Smooth muscle cell (in vitro differentiated cells): ENCODE measurements around the gene FGD4. TPM values are rescaled to one million over a fixed set of nuclear protein-coding genes. Genes with fewer than 3 reads are reported as not detected.
A peak's percentile ranks its signal among the peaks of the same experiment; 100 is the strongest.

Experiments
- DNase-seq: peaks from one replicate; lab custom pipeline; 2025; ENCODE audit not compliant: unreplicated experiment; lab: John Stamatoyannopoulos, UW
- H2AFZ ChIP-seq: fragments of 200-600 bp; sonication (generic); 2 replicates; pipeline ENCODE4 v1.6.0; 2016; ENCODE audit warnings: antibody characterized with exemption, low read depth, mild to moderate bottlenecking
- H3F3A ChIP-seq: fragments of 200-600 bp; sonication (generic); 2 replicates; pipeline ENCODE4 v1.6.0; 2017; ENCODE audit warnings: antibody characterized with exemption, low read depth
- H3K27ac ChIP-seq: fragments of 200-600 bp; sonication (generic); 2 replicates; pipeline ENCODE4 v1.5.1; 2016; ENCODE audit warnings: low read depth, mild to moderate bottlenecking
- H3K27me3 ChIP-seq: fragments of 200-600 bp; sonication (generic); 2 replicates; pipeline ENCODE4 v1.6.1; 2016; ENCODE audit warnings: low read depth, mild to moderate bottlenecking
- H3K36me3 ChIP-seq: fragments of 200-600 bp; sonication (generic); 2 replicates; pipeline ENCODE4 v1.5.1; 2016; ENCODE audit warnings: low read depth
- H3K4me1 ChIP-seq: fragments of 200-600 bp; sonication (generic); 2 replicates; pipeline ENCODE4 v1.5.1; 2016; ENCODE audit warnings: low read depth
- H3K4me2 ChIP-seq: fragments of 200-600 bp; sonication (generic); 2 replicates; pipeline ENCODE4 v1.6.0; 2016; ENCODE audit warnings: mild to moderate bottlenecking
- H3K4me3 ChIP-seq: fragments of 200-600 bp; sonication (generic); 2 replicates; pipeline ENCODE4 v1.5.1; 2016; ENCODE audit warnings: mild to moderate bottlenecking
- H3K79me2 ChIP-seq: fragments of 200-600 bp; sonication (generic); 2 replicates; pipeline ENCODE4 v1.6.0; 2016; ENCODE audit warnings: low read depth, mild to moderate bottlenecking
- H3K9ac ChIP-seq: fragments of 200-600 bp; sonication (generic); 2 replicates; pipeline ENCODE4 v1.6.0; 2016; ENCODE audit warnings: low read depth
- H3K9me3 ChIP-seq: fragments of 200-600 bp; sonication (generic); replicated peaks from 2 replicates; pipeline ENCODE4 v1.5.1; 2016; ENCODE audit warnings: low read depth
- H4K20me1 ChIP-seq: fragments of 200-600 bp; sonication (generic); 2 replicates; pipeline ENCODE4 v1.6.0; 2016; ENCODE audit warnings: low read depth
- WGBS: methylation state at CpG from one replicate; pipeline ENCODE4 v1.1.7; 2016; ENCODE audit warnings: low lambda C conversion rate; 5-methylcytosine and 5-hydroxymethylcytosine counted together
- polyA plus RNA-seq: library from polyadenylated mRNA; unstranded; fragments of >200 nt; fragmentation: Nextera tagmentation; extraction: Ambion mirVana; gene quantifications from 2 replicates; pipeline ENCODE4 v1.2.1, GENCODE V29; 2016
- total RNA-seq: library from RNA; depleted of rRNA; stranded (reverse); fragments of >200 nt; gene quantifications from 2 replicates; pipeline ENCODE4 v1.2.3, GENCODE V29; 2014
- TF ChIP-seq, protein P1 (sequence below): fragments of 200-600 bp; sonication (generic); IDR thresholded peaks from 2 replicates; pipeline ENCODE4 v1.5.1; 2017; ENCODE audit warnings: borderline replicate concordance, mild to moderate bottlenecking, antibody characterized with exemption; ENCODE audit not compliant: insufficient read depth, poor library complexity, severe bottlenecking

The FGD4 gene
- total and polyA plus RNA-seq, 2 experiments from 2014 or later = 0.42 to 5.8 TPM

DNA sequence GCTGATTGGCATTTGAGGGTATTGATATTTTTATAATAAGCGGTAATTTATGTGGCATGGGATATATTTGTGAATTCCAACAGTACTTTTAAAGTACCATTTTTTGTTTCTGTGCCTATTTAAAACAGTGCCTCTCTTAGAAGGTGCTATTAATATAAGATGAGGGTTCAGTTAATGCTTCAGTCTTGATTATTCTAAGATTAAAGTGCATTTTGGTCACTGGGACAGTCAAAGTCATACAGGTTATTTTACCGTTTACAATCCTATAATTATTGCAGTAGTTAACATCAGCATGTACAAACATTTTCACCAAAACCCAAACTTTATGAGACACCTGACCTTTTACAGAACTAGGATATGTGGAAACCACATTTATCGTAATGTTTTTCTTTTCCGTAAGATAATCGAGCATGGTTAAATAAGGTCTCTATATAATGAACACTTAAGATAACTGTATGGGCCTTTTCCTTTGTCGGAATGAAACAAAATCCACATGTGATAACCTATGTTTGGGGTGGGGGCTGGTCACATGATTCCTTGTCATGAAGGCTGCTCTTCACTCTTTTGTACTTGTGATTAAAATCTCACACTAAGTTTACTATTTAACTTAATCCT is 242.0 kb downstream of the FGD4 start:
- H3K4me3 ChIP-seq = no peak overlapping the region
- peaks cover 8% of the 10 kb centered on the region for H3K4me1 ChIP-seq
- no peak overlapping the region for H3K9ac ChIP-seq
- H3K9me3 ChIP-seq = no peaks in the 10 kb centered on the region
- H3K36me3 ChIP-seq = no peaks in the 10 kb centered on the region
- no peaks in the 10 kb centered on the region for H4K20me1 ChIP-seq
- no peak overlapping the region for H3K4me2 ChIP-seq
- TF ChIP-seq, protein P1, sequence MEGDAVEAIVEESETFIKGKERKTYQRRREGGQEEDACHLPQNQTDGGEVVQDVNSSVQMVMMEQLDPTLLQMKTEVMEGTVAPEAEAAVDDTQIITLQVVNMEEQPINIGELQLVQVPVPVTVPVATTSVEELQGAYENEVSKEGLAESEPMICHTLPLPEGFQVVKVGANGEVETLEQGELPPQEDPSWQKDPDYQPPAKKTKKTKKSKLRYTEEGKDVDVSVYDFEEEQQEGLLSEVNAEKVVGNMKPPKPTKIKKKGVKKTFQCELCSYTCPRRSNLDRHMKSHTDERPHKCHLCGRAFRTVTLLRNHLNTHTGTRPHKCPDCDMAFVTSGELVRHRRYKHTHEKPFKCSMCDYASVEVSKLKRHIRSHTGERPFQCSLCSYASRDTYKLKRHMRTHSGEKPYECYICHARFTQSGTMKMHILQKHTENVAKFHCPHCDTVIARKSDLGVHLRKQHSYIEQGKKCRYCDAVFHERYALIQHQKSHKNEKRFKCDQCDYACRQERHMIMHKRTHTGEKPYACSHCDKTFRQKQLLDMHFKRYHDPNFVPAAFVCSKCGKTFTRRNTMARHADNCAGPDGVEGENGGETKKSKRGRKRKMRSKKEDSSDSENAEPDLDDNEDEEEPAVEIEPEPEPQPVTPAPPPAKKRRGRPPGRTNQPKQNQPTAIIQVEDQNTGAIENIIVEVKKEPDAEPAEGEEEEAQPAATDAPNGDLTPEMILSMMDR = no peak
- H3K27ac ChIP-seq = no peak overlapping the region
- no peak for DNase-seq
- no peaks in the 10 kb centered on the region for H3K27me3 ChIP-seq
- WGBS = 95% methylated on average over 6 of the region's 6 CpGs
- H3K79me2 ChIP-seq = no peaks in the 10 kb centered on the region
- H2AFZ ChIP-seq = no peak overlapping the region
- no peaks in the 10 kb centered on the region for H3F3A ChIP-seq

DNA sequence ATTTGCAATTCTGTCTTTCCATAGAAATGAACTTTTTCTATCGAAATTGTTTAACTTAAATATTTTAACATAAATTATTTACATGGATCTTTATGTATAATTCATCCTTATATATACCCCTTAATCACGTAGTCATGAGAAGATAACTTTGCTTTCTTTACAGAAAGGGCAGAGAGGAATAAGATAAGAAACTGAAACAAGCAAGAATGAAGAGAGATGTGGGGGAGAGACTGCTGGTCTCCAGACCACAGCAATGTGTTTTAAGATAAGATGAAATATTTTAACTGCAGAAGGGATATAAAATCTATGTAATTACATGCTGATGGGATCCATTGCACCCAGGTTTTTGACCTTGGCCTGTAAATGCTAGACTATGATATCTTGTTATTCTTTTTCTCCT is 245.1 kb downstream of the FGD4 start:
- WGBS = 58% methylated on average over 2 of the region's 2 CpGs
- Histone ChIP-seq H3K36me3 (no peaks in the 10 kb centered on the region), H2AFZ (no peak overlapping the region), H3K9ac (no peak overlapping the region), H3K27me3 (no peaks in the 10 kb centered on the region), H3F3A (no peaks in the 10 kb centered on the region), H4K20me1 (no peaks in the 10 kb centered on the region), H3K4me2 (peak overlapping the region; percentile 47), H3K27ac (no peak overlapping the region), H3K9me3 (no peaks in the 10 kb centered on the region), H3K79me2 (no peaks in the 10 kb centered on the region), H3K4me1 (peaks cover 11% of the 10 kb centered on the region), H3K4me3 (no peak overlapping the region)
- TF ChIP-seq, protein P1 = no peak
- DNase-seq = no peak

DNA sequence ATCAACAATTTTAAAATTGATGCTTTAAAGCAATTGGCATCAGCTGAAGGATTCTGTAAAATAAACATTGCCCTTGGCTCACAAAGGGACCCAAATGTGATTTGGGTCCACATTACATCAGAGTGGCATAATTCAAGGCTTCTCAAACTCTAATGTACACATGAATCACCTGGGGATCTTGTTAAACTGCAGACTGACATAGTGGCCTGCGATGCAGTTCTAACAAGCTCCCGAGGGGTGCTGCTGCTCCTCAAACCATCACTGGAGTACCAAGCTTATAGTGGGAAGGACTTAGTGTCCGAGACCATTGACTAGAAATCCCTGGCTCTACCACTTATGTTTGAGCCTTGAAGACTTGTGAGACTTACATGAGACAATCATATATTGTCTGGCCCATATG is 247.9 kb downstream of the FGD4 start:
- 86% methylated on average over 3 of the region's 3 CpGs for WGBS
- no peak for DNase-seq

More for the DNA sequence above, 247.9 kb downstream of the FGD4 start:
- no peak overlapping the region for H2AFZ ChIP-seq
- no peaks in the 10 kb centered on the region for H3K9me3 ChIP-seq
- H3K4me3 ChIP-seq = no peak overlapping the region
- H3K27ac ChIP-seq = no peak overlapping the region
- H3K27me3 ChIP-seq = no peaks in the 10 kb centered on the region
- H3K4me1 ChIP-seq = peaks cover 11% of the 10 kb centered on the region
- H3K4me2 ChIP-seq = peak overlapping the region; percentile 7
- TF ChIP-seq, protein P1 = no peak
- H3F3A ChIP-seq = no peaks in the 10 kb centered on the region
- no peaks in the 10 kb centered on the region for H3K79me2 ChIP-seq
- no peak overlapping the region for H3K9ac ChIP-seq
- H3K36me3 ChIP-seq = no peaks in the 10 kb centered on the region
- no peaks in the 10 kb centered on the region for H4K20me1 ChIP-seq
